GM21723 (cell line): ENCODE data around the gene DTHD1.

Source experiments
- ATAC-seq: cut with Tn5 transposase; IDR thresholded peaks from one replicate; pipeline ENCODE4 v1.9.1; 2021; ENCODE audit warnings: mild to moderate bottlenecking, moderate library complexity; ENCODE audit not compliant: unreplicated experiment

DTHD1 gene

GRCh38 chr4:36269101-36269500 is 12.3 kb upstream of the DTHD1 start:
- no peak for ATAC-seq

GRCh38 chr4:36269533-36270173 is 11.8 kb upstream of the DTHD1 start:
- no peak for ATAC-seq

GRCh38 chr4:36273276-36273675 is 8.1 kb upstream of the DTHD1 start:
- no peak for ATAC-seq

- no peak for ATAC-seq
These were observed 7.3 kb upstream of the DTHD1 start for GRCh38 chr4:36274158-36274557.

GRCh38 chr4:36277533-36277932 is 3.9 kb upstream of the DTHD1 start:
- ATAC-seq: no peak

- no peak for ATAC-seq
These were observed 2.6 kb upstream of the DTHD1 start for GRCh38 chr4:36278789-36279188.

GRCh38 chr4:36280555-36280954 is 861 bp upstream of the DTHD1 start:
- no peak for ATAC-seq

GRCh38 chr4:36282503-36283030 is 1.2 kb downstream of the DTHD1 start:
- ATAC-seq: no peak

- no peak for ATAC-seq
These were observed 2.6 kb downstream of the DTHD1 start for GRCh38 chr4:36283912-36284465.

- ATAC-seq: peak; percentile 98
These were observed 4.5 kb downstream of the DTHD1 start for GRCh38 chr4:36285784-36286480.

- ATAC-seq: peak; percentile 18
These were observed 5.1 kb downstream of the DTHD1 start for GRCh38 chr4:36286481-36286871.

- ATAC-seq: no peak
These were observed 7.5 kb downstream of the DTHD1 start for GRCh38 chr4:36288731-36289426.

- ATAC-seq: no peak
These were observed 9.2 kb downstream of the DTHD1 start for GRCh38 chr4:36290641-36291040.

- no peak for ATAC-seq
These were observed 11.3 kb downstream of the DTHD1 start for GRCh38 chr4:36292556-36293188.

GRCh38 chr4:36301127-36301526 is 19.7 kb downstream of the DTHD1 start:
- no peak for ATAC-seq

GRCh38 chr4:36303426-36304137 is 22.2 kb downstream of the DTHD1 start:
- peak; percentile 68 for ATAC-seq

GRCh38 chr4:36304138-36304681 is 22.8 kb downstream of the DTHD1 start:
- ATAC-seq: peak; percentile 22

- ATAC-seq: no peak
These were observed 26.7 kb downstream of the DTHD1 start for GRCh38 chr4:36308150-36308549.

GRCh38 chr4:36310216-36310615 is 28.8 kb downstream of the DTHD1 start:
- no peak for ATAC-seq

GRCh38 chr4:36310793-36311192 is 29.4 kb downstream of the DTHD1 start:
- ATAC-seq: peak; percentile 78
